Liver (tissue), 9 donors: ENCODE measurements around the gene AADACL3. TPM values are rescaled to one million over a fixed set of nuclear protein-coding genes. Genes with fewer than 3 reads are reported as not detected.

ENCODE experiments used
- DNase-seq: peaks from one replicate; pipeline ENCODE4 v3.0.0-alpha.2; 2017; ENCODE audit warnings: low spot score
- H3K27ac ChIP-seq, 2 donors: one replicate each; pipeline ENCODE4 v1.7.0; 2013; ENCODE audit warnings: inconsistent platforms in 2 of 2, low read length in 2 of 2, control low read depth in 1 of 2, low read depth in 1 of 2, mild to moderate bottlenecking in 1 of 2
- H3K27me3 ChIP-seq, 4 donors: one replicate each; pipeline versions ENCODE4 v1.6.1 to v1.7.0; 2013; ENCODE audit warnings: low read length in 3 of 4, inconsistent platforms in 1 of 4, mild to moderate bottlenecking in 1 of 4, moderate library complexity in 1 of 4; ENCODE audit not compliant: control insufficient read depth in 4 of 4, insufficient read depth in 4 of 4
- H3K36me3 ChIP-seq, 4 donors: one replicate each; pipeline versions ENCODE4 v1.6.1 to v1.7.0; 2013; ENCODE audit warnings: low read length in 3 of 4, mild to moderate bottlenecking in 3 of 4, low read depth in 1 of 4, moderate library complexity in 1 of 4; ENCODE audit not compliant: control insufficient read depth in 4 of 4, insufficient read depth in 3 of 4
- H3K4me1 ChIP-seq, 4 donors: one replicate each; pipeline versions ENCODE4 v1.6.1 to v1.7.0; 2013; ENCODE audit warnings: low read length in 3 of 4, mild to moderate bottlenecking in 3 of 4, moderate library complexity in 1 of 4; ENCODE audit not compliant: control insufficient read depth in 4 of 4, insufficient read depth in 4 of 4
- H3K4me3 ChIP-seq, 3 donors: one replicate each; pipeline versions ENCODE4 v1.6.1 to v1.7.0; 2013; ENCODE audit warnings: low read length in 3 of 3, control low read depth in 1 of 3, low read depth in 1 of 3, mild to moderate bottlenecking in 1 of 3
- H3K9ac ChIP-seq, 2 donors: one replicate each; pipeline ENCODE4 v1.7.0; 2013; ENCODE audit warnings: low read length in 2 of 2, mild to moderate bottlenecking in 2 of 2, moderate library complexity in 2 of 2, control low read depth in 1 of 2, low read depth in 1 of 2
- H3K9me3 ChIP-seq, 4 donors: one replicate each; pipeline versions ENCODE4 v1.6.1 to v1.7.0; 2013; ENCODE audit warnings: low read length in 3 of 4; ENCODE audit not compliant: control insufficient read depth in 4 of 4
- CTCF ChIP-seq: fragments of 150-350 bp; IDR thresholded peaks from 2 replicates; pipeline ENCODE4 v1.5.1; 2017; ENCODE audit warnings: improper control_type of control experiment, low read depth, low read length; ENCODE audit not compliant: missing input control
- FOXA1 ChIP-seq: IDR thresholded peaks from 2 replicates; pipeline ENCODE4 v1.6.1; 2016; ENCODE audit warnings: antibody characterized with exemption
- FOXA2 ChIP-seq: IDR thresholded peaks from 2 replicates; pipeline ENCODE4 v1.6.1; 2016; ENCODE audit warnings: antibody characterized with exemption
- GABPA ChIP-seq, 2 donors: IDR thresholded peaks in 1 of 2; conservative IDR thresholded peaks in 1 of 2; 2 replicates each; pipeline ENCODE4 v1.6.1; 2016; ENCODE audit warnings: antibody characterized with exemption in 2 of 2, mild to moderate bottlenecking in 1 of 2, moderate library complexity in 1 of 2
- HNF4A ChIP-seq, 2 donors: conservative IDR thresholded peaks; 2 replicates each; pipeline ENCODE4 v1.6.1; 2016; ENCODE audit warnings: antibody characterized with exemption in 2 of 2, mild to moderate bottlenecking in 2 of 2
- HNF4G ChIP-seq: IDR thresholded peaks from 2 replicates; pipeline ENCODE4 v1.6.1; 2016; ENCODE audit warnings: antibody characterized with exemption
- JUND ChIP-seq, 2 donors: IDR thresholded peaks; 2 replicates each; pipeline ENCODE4 v1.6.1; 2016; ENCODE audit warnings: antibody characterized with exemption in 2 of 2
- MAX ChIP-seq: IDR thresholded peaks from 2 replicates; pipeline ENCODE4 v1.6.1; 2016; ENCODE audit warnings: antibody characterized with exemption
- NR2F2 ChIP-seq: IDR thresholded peaks from 2 replicates; pipeline ENCODE4 v1.6.1; 2016; ENCODE audit warnings: antibody characterized with exemption
- REST ChIP-seq: IDR thresholded peaks from 2 replicates; pipeline ENCODE4 v1.6.1; 2016; ENCODE audit warnings: antibody characterized with exemption, mild to moderate bottlenecking
- RXRA ChIP-seq, 2 donors: IDR thresholded peaks; 2 replicates each; pipeline ENCODE4 v1.6.1; 2017 to 2018; ENCODE audit warnings: antibody characterized with exemption in 2 of 2, mild to moderate bottlenecking in 1 of 2
- SP1 ChIP-seq: IDR thresholded peaks from 2 replicates; pipeline ENCODE4 v1.6.1; 2018; ENCODE audit warnings: antibody characterized with exemption, mild to moderate bottlenecking
- TAF1 ChIP-seq: conservative IDR thresholded peaks from 2 replicates; pipeline ENCODE4 v1.6.1; 2016; ENCODE audit warnings: antibody characterized with exemption, mild to moderate bottlenecking
- YY1 ChIP-seq: IDR thresholded peaks from 2 replicates; pipeline ENCODE4 v1.6.1; 2016; ENCODE audit warnings: antibody characterized with exemption, mild to moderate bottlenecking
- ZBTB33 ChIP-seq: IDR thresholded peaks from 2 replicates; pipeline ENCODE4 v1.6.1; 2016; ENCODE audit warnings: antibody characterized with exemption
- WGBS: extraction: QIAGEN DNeasy Blood & Tissue Kit; methylation state at CpG from one replicate; pipeline ENCODE4 v1.1.7; 2013; 5-methylcytosine and 5-hydroxymethylcytosine counted together
- polyA plus RNA-seq, 2 donors: library from polyadenylated mRNA; stranded (reverse) in 1 of 2; unstranded in 1 of 2; fragments of 200-250 nt in 1 of 2; fragments of >200 nt in 1 of 2; fragmentation: Nextera tagmentation in 1 of 2; extraction: Ambion mirVana in 1 of 2; gene quantifications; one replicate each; pipeline versions ENCODE4 v1.2.1 to v1.2.3, GENCODE V29; 2013 to 2015
- total RNA-seq, 2 donors: library from RNA; depleted of rRNA; stranded (reverse); fragments of >200 nt; gene quantifications; one replicate each; pipeline ENCODE4 v1.2.3, GENCODE V29; 2014
- donor health status: healthy.
- donor health status: healthy.
- donor health status: healthy.
- donor health status: healthy.
- donor health status: healthy.

The AADACL3 gene
- total and polyA plus RNA-seq, 4 donors = not detected

- no peak for TF ChIP-seq MAX
- no peak for TF ChIP-seq GABPA (IDR thresholded peaks at IDR 0.05 in 1 of 2, conservative IDR thresholded peaks at IDR 0.05 in 1 of 2)
Measured at GRCh38 chr1:12717301-12717838, 1.5 kb downstream of the AADACL3 start (continued).

- 40% methylated on average over 1 of the region's 1 CpG for WGBS
- TF ChIP-seq NR2F2 (no peak), CTCF (no peak), JUND (IDR thresholded peaks at IDR 0.05) (no peak), ZBTB33 (no peak), MAX (no peak), FOXA2 (no peak), HNF4A (conservative IDR thresholded peaks at IDR 0.05) (no peak), REST (no peak), YY1 (no peak), RXRA (IDR thresholded peaks at IDR 0.05) (no peak), HNF4G (no peak), TAF1 (no peak), FOXA1 (no peak), SP1 (no peak)
Measured at GRCh38 chr1:12722626-12723025, 6.7 kb downstream of the AADACL3 start.

More at GRCh38 chr1:12722626-12723025, 6.7 kb downstream of the AADACL3 start:
- H3K27me3 ChIP-seq = peaks cover 0 to 8% (median 0%) of the 10 kb centered on the region in 4 donors
- H3K4me1 ChIP-seq = no peaks in the 10 kb centered on the region
- no peaks in the 10 kb centered on the region for H3K9me3 ChIP-seq
- H3K4me3 ChIP-seq = no peak overlapping the region
- DNase-seq = no peak
- no peaks in the 10 kb centered on the region for H3K36me3 ChIP-seq
- no peak overlapping the region for H3K9ac ChIP-seq
- H3K27ac ChIP-seq = no peak overlapping the region
